NCI-H2081 treated with DMSO at 0.1 percent for 48 hours (cell line): ENCODE data around the gene MCIDAS.
A peak's percentile ranks its signal among the peaks of the same experiment; 100 is the strongest.

Experiments used
- DNase-seq: peaks from one replicate; lab custom pipeline; 2025; lab: John Stamatoyannopoulos, UW

Gene MCIDAS

GRCh38 chr5:55222092-55222984, 4.8 kb downstream of the MCIDAS start:
- DNase-seq, result no peak

GRCh38 chr5:55220433-55221185, 6.5 kb downstream of the MCIDAS start:
- DNase-seq, result no peak

GRCh38 chr5:55219770-55220169, 7.3 kb downstream of the MCIDAS start:
- no peak for DNase-seq

- no peak for DNase-seq
These were observed 8.1 kb downstream of the MCIDAS start for GRCh38 chr5:55218967-55219366.

- DNase-seq, result peak; percentile 21
These were observed 15.8 kb downstream of the MCIDAS start for GRCh38 chr5:55211184-55211874.

- DNase-seq, result no peak
These were observed 22.1 kb downstream of the MCIDAS start for GRCh38 chr5:55205001-55205400.

- DNase-seq, result no peak
These were observed 36.0 kb downstream of the MCIDAS start for GRCh38 chr5:55191165-55191564.

- peak; percentile 53 for DNase-seq
These were observed 38.2 kb downstream of the MCIDAS start for GRCh38 chr5:55188656-55189540.

GRCh38 chr5:55187370-55187769, 39.7 kb downstream of the MCIDAS start:
- DNase-seq, result no peak

GRCh38 chr5:55180016-55180415, 47.1 kb downstream of the MCIDAS start:
- DNase-seq, result no peak

- DNase-seq, result no peak
These were observed 50.0 kb downstream of the MCIDAS start for GRCh38 chr5:55177078-55177477.

- DNase-seq, result no peak
These were observed 50.8 kb downstream of the MCIDAS start for GRCh38 chr5:55176176-55176818.

GRCh38 chr5:55175781-55176175, 51.3 kb downstream of the MCIDAS start:
- no peak for DNase-seq

- DNase-seq, result no peak
These were observed 53.4 kb downstream of the MCIDAS start for GRCh38 chr5:55173687-55174230.

- no peak for DNase-seq
These were observed 54.0 kb downstream of the MCIDAS start, which contains the start of gene CDC20B for GRCh38 chr5:55172937-55173686. CDC20B (minus strand) TSS chr5:55173177; CDS start chr5:55173000, 177 bp downstream.

- DNase-seq, result peak; percentile 27
These were observed 54.8 kb downstream of the MCIDAS start for GRCh38 chr5:55172051-55172899.

GRCh38 chr5:55171471-55171870, 55.6 kb downstream of the MCIDAS start:
- DNase-seq, result no peak
